ENCODE measurements around the gene AVP. TPM values are rescaled to one million over a fixed set of nuclear protein-coding genes. Genes with fewer than 3 reads are reported as not detected.

Gene AVP
- total RNA-seq, 1 donor from 2014 or later, result not detected

GRCh38 chr20:3107464-3108025 is 23.0 kb upstream of the AVP start:
- no peak for TF ChIP-seq CTCF (conservative IDR thresholded peaks at IDR 0.05; ENCODE audit: low read depth, low read length)
- DNase-seq (ENCODE audit: low read depth), result no peak
- H3K4me3 ChIP-seq (ENCODE audit: low read depth, low read length), result no peak overlapping the region

- TF ChIP-seq CTCF (conservative IDR thresholded peaks at IDR 0.05; ENCODE audit: low read depth, low read length), result no peak
- no peak for DNase-seq (ENCODE audit: low read depth)
- no peak overlapping the region for H3K4me3 ChIP-seq (ENCODE audit: low read depth, low read length)
Measured at GRCh38 chr20:3106658-3107463, 22.3 kb upstream of the AVP start.

GRCh38 chr20:3106185-3106584 is 21.7 kb upstream of the AVP start:
- no peak for DNase-seq (ENCODE audit: low read depth)
- TF ChIP-seq CTCF (conservative IDR thresholded peaks at IDR 0.05; ENCODE audit: low read depth, low read length), result no peak
- H3K4me3 ChIP-seq (ENCODE audit: low read depth, low read length), result no peak overlapping the region

GRCh38 chr20:3105256-3106137 is 21.0 kb upstream of the AVP start:
- no peak for DNase-seq (ENCODE audit: low read depth)
- no peak for TF ChIP-seq CTCF (conservative IDR thresholded peaks at IDR 0.05; ENCODE audit: low read depth, low read length)
- H3K4me3 ChIP-seq (ENCODE audit: low read depth, low read length), result no peak overlapping the region

GRCh38 chr20:3103369-3104032 is 19.0 kb upstream of the AVP start:
- H3K4me3 ChIP-seq (ENCODE audit: low read depth, low read length), result no peak overlapping the region
- no peak for TF ChIP-seq CTCF (conservative IDR thresholded peaks at IDR 0.05; ENCODE audit: low read depth, low read length)
- no peak for DNase-seq (ENCODE audit: low read depth)

- TF ChIP-seq CTCF (conservative IDR thresholded peaks at IDR 0.05; ENCODE audit: low read depth, low read length), result no peak
- no peak for DNase-seq (ENCODE audit: low read depth)
- H3K4me3 ChIP-seq (ENCODE audit: low read depth, low read length), result no peak overlapping the region
Measured at GRCh38 chr20:3102575-3103368, 18.2 kb upstream of the AVP start.
